ENCODE results near the gene PSTPIP2.
"Not testable (repeated sequence)": the region's sequence is repeated elsewhere in the genome, so short reads cannot be mapped to it uniquely, and the experiment has no call there.

The PSTPIP2 gene

DNA sequence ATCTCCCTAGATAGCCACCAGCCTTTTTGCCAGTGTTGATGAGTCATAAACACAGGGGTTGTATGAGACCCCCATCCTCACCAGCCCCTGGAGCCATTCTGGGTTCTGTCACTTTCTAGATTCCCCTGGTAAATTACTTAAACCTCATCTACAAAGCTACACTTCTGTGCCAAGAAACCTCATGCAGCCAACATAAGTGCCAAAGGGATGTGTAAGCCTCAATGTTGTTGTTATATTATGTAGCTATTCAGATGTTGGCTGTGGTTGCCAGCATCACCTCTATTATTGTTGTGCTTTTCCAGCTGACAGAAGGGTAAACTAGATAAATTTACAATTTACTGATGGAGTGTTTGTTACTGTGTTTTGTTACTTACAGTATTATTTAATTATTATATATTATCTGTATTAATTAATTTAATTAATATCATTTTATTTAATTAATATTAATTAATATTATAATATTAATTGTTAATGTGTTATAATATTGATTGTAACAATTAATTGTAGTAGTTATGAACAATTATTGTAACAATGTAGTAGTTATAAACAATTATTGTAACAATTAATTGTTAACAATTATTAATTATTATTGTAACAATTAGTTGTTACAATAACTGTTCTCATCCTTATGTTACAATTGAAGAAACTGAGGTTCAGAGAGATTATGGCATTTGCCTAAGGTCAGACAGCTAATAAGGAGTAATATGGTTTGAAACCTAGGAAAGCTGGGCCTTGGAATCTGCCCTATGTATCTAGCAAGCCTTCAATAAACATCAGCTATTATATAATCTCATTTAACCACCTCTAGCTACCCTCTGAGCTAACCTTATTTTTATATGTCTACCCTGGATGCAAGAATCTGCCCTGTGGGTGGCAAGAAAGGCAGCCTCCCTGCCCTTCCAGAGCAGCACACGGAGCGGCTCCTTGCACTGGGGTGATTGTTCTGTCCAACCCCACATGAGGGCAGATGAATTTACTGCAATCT lies 36.1 kb downstream of the PSTPIP2 start:
- no peak for DNase-seq

DNA sequence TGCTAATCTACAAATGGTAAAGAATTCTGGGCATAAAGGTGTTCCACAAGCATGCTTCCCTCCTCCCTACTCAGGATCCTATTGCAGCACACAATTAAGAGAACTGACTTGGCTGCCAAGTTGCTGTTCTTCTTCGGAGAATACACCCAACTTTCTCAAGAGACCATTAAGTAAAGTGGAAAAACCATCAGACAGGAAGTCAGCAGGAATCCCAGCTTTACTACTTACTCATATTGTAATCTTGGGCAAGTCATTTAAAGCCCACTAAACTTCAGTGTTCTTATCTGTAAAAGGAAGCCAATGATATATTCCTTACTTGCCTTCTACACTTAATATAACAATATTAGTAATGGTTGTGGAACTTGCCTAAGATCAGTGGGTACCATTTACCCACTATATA lies 37.8 kb downstream of the PSTPIP2 start:
- no peak for DNase-seq

DNA sequence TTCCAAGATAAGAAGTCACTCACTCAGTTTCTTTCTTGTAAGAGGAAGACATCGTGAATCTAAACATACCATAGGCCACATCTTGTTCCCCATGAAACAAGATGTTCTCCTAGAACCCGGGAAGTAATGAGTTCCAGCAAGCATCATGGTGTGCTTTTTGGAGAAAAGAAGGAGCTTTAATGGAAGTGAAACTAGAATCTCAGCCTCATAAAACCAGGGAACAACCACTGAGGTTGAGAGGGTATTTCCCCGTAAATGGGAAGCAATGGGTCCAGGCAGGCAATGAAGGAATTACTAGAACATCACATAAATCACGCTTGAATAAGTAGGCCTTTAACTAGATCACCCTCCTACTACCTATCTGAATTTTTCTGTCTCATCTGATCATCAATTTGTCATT lies 40.3 kb downstream of the PSTPIP2 start:
- no peak for DNase-seq

DNA sequence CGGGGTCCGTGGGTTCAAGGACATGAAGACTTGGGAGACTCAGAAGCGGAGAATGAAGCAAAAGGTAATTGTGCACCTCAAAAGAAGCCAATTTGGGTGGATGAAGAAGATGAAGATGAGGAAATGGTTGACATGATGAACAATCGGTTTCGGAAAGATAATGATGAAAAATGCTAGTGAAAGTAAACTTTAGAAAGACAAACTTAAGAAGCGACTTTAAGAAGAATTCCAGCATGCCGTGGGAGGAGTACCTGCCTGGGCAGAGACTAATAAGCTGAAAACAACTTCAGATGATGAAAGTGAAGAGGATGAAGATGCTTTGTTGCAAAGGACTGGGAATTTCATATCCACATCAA lies 43.5 kb downstream of the PSTPIP2 start:
- DNase-seq = no peak

DNA sequence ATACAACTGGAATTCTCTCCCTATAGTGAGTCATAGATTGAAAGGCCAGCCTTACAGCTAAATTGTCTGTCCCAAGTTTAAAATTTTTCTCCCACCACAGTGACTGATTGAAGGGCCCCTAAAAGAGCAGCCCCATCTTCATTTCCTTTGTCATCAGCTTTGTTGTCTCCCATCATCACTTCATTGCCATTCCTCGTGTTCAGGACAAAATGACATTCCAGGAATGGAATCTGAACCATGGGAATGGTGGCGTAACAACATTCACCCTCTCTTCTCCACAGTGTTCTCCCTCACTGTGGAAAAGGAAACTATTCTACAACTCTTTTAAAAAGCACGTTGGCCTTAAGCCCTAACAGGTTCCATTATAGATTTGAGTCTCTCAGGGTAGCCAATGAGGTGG lies 52.1 kb downstream of the PSTPIP2 start:
- no peak for DNase-seq

DNA sequence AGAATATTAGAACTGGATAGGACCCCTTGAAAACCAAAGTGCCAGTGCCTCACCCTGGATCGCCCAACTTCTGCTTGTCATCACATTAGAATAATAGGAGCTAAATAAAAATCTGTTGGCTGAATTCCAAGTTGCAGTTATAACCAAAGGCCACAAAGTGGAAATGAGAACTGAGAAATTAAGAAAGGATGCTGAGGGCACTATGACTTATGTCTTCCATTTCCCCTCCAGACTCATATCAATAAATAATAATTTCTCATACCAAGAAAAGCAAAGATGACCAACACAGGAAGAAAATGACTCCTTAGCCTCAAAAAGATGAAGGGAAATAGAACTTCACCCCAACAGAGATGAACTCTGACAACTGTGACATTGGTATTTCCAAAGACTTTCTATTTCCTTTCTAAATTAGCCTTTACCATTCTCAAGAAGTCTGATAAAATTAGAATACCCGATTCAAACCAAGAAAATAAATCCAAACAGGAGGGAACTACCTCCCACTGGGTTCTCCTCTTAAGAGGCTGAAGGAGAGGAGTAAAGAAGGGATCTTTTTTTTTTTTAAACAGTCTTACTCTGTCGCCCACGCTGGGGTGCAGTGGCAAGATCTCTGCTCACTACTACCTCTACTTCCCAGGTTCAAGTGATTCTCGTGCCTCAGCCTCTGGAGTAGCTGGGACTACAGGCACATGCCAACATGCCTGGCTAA lies 58.4 kb downstream of the PSTPIP2 start:
- no peak for DNase-seq

DNA sequence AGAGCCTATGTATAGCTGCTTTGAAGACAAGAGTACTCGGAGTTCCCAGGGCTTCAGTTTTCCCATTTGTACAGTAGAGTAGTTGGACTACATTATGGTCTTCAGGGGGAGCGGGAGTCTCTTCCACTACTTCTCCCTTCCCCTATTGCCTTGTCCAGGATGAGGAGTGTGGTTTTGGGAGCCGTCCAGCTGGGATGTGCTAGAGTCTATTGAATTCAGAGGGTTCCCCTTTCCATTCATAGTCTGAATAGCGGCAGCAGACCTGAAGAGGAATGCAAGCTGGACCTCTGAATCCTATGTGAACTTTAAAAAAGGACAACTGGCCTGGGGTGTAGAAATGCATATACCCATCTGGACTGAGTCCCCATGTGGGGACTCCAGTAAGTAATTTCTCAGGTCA lies 61.4 kb downstream of the PSTPIP2 start:
- no peak for DNase-seq

DNA sequence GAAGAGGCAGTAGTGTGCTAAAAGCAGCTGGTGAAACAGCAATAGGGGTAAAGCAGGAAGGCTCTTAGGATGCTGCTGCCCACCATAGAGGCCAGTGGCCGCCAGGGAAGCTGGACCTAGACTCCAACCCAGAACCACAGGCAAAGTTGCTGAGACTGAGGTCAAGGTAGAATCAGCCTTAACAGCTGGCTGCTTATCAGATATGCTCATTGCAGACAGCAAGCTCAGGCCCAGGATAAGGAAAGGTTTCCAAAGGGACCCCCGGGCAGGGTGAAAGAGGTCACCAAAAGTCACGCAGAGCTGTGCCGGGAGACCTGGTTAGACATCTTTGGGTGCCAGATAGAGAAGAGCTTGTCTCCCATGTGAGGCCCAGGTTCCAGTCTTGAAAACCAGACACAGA lies 62.0 kb downstream of the PSTPIP2 start:
- DNase-seq = no peak

DNA sequence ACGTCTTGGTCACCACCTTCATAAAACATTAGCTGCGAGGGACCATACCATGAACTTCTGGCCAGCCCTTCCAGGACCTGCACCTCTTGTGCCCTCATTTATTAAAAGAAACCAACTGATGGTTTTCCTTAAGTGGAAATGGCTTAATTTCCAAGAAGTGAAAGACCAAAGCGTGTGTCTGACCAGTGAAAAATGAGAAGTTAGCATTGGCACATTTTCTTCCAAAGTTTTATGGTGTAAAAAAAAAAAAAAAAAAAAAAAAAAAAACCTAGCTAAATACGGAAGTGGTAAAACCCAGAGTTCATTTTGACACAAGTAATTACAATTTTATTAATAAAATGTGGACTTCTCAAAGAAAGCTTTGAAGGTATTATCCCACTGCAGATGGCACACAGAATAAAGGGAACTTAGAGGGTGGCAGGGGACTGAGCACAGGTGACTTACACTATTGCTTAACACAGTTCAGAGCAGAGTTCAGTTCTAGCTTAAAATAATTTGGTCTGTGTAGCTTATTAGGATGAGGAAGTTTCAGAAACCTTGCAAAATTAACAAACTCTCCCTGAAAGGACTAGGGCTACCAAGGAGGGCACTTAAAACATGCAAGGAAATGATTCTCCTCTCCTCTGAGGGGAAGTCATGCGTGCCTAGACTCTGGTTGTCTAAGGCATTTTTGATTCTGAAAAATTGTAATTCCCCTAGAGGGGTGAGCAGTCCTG lies 62.8 kb downstream of the PSTPIP2 start:
- DNase-seq = no peak

DNA sequence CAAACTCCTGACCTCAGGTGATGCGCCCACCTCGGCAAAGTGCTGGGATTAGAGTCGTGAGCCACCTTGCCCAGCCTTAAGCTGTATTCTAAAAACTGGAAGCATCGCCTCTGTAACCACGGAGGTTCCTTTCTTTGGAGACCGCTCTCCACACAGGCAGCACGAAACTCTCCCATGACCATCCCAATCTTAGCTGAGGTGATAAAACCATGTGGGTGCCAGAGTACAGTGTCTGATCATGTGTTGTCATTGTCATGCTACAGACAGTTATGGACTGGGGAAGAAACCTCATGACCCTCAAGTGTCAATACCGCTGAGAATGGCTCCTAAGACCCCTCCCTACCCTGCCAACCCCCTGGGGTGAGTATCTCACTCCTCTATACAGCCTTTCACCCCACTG lies 63.5 kb downstream of the PSTPIP2 start:
- DNase-seq = no peak

DNA sequence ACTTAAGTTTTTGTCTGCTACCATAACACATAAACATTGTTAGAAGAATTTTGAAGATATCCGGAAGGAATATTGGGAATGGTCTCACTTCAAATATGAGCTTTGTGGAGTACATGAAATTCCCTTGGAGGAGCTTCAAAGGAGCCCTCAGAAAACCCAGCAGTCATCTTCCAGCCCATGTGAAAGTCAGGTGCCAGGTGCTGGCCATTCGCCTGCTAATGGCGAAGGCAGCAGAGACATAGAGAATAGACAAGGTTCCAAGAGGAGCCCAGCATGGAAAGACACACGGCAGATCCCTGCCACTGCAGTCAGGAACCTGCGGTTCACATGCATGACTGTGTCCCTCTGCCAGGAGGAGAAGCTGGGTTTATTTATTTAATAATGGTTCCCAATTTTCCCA lies 64.9 kb downstream of the PSTPIP2 start:
- DNase-seq = no peak

DNA sequence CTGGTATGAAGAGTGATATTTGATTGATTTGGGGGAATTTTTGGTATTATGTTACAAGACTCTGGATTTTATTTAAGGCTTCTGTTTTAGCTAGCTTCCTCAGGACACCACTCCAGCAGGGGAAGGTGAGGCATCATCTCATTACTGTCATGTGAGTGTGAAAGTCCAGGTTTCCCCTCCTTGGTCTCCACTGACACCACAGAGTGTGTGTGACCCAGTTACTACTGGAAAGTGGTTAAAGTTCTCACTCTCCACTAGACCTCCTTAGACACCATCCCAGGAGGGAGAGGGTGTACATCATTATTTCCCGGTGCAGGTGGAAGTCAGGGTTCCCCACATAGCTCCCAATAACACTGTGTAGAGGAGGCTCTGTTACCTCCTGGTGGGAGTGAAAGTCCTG lies 69.1 kb downstream of the PSTPIP2 start:
- no peak for DNase-seq

DNA sequence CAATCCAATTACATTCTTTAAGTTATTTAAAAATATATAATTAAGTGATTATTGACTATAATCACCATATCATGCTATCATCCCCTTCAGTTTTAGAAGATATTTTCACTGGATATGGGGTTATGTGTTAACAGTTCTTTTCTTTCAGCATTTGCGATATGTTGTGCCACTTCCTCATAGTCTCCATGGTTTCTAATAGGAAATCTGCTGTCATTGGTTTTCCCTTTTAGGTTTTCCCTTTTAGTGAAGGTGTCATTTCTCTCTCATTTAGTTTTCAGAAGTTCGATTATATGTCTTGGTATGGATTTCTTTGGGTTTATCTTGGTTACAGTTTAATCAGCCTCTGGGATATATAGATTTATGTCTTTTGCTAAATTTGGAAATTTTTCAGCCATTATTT lies 70.2 kb downstream of the PSTPIP2 start:
- no peak for DNase-seq

DNA sequence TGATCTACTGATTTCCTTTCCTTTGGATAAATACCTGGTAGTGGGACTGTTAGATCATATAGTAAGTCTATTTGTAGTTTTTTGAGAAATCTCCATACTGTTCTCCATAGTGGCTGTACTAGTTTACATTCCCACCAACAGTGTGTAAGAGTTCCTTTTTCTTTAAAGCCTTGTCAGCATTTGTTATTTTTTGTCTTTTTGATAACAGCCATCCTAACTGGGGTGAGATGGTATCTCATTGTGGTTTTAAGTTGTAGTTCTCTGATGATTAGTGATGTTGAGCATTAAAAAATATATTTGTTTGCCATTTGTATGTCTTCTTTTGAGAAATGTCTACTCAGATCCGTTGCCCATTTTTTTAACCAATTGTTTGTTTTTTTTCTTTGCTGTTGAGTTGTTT lies 71.0 kb downstream of the PSTPIP2 start:
- DNase-seq = no peak

DNA sequence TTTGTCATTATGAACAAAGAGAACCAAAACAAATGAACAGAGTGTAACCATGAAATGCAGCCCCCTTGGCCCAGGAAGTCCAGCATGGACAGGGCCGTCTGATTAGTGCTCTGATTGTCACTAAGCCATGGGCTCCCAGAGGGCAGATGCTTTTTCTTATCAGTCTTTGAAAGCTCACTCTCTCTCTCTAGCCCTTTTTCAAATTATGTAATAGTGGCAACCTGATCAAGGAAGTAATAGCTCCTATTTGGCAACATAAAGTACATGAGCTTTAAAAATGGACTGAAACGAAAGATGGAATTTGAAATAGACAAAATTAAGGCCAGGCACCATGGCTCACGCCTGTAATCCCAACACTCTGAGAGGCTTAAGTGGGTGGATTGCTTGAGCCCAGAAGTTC lies 72.5 kb downstream of the PSTPIP2 start:
- DNase-seq = no peak

DNA sequence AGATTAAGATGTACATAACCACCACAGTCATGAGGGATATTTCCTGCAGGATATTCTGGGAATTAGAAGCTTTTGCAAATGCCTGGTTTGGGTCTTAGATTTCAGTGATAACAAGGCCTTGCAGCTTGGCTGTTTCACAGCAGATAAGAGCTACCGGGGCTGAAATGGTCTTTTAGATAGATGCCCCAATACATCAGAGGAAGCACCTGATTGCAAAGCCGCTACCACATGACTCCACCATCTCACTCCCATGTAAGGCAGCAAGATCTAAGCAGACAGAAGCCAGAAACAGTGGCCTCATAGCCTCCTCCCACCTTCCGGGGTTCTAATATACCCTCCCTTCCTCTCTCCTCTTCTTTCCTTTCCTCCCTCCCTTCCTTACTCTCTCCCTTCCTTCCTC lies 73.8 kb downstream of the PSTPIP2 start:
- DNase-seq = no peak

DNA sequence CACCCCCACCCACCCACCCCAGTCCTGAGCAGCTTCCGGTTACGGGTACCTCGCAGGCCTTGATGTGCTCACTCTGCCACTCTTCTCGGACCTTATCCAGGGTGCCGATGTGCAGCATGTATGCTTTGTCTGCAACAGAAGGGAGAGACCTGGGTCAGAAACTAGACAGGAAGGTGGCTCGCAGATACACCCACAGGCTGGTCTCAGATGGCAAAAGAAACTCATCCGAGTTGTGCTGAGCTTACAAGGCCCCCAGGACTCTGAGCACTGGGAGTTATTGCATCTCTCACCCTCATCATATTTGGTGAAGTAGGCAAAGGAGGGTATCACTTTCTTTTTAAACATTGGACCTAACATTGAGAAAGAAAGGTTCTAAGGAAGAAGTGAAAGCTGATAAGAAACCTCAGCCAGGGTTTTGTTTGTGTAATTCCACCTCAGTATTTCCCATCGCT lies 74.3 kb downstream of the PSTPIP2 start:
- no peak for DNase-seq

DNA sequence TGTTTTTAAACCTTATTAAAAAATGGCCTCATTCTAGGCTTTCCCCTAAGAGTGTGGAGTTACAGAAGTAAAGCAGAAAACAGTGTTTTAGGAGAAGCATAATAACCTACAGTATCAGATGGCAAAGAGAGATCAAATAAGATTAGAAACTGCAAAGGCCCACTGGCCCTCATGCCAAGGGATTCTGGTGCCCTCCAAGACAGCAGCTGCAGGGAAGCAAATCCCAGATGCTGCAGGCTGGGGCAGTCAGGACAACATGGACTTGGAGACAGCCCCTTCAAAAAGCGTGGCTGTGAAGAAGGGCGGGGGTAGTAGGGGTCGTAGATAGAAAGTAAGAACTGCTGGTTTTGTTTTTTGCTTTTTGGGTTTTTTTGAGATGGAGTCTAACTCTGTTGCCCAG lies 76.6 kb downstream of the PSTPIP2 start:
- DNase-seq = no peak

DNA sequence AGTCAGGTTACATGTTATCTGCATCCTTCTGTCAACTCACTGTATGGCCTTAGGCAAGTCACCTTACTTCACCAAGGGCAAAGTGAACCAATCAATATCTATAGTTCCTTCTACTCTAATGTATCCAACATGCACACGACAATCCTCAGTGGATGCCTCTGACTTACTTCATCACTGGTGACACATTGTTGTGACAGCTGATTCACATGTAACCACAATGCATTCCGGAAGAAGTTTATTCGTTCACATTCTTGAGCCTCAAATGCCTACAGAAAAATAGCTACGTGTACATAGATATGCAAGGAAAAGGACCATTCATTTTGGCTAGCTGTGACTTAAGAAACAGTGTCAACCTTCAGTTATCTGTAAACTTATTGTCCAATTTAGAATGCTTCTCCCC lies 78.6 kb downstream of the PSTPIP2 start:
- DNase-seq = no peak

DNA sequence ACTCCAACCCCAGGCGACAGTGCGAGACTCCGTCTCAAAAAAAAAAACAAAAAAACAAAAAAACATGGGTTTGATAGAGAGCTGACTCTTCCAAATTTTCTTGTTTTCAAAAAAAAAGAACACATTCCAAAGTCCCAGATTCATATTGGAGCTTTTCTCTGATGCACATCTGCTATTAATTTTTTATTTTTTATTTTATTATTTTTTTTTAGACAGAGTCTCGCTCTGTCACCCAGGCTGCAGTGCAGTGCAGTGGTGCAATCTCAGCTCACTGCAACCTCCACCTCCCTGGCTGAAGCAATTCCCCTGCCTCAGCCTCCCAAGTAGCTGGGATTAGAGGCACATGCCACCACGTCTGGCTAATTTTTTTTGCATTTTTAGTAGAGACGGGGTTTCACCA lies 79.5 kb downstream of the PSTPIP2 start:
- DNase-seq = not testable (repeated sequence)

DNA sequence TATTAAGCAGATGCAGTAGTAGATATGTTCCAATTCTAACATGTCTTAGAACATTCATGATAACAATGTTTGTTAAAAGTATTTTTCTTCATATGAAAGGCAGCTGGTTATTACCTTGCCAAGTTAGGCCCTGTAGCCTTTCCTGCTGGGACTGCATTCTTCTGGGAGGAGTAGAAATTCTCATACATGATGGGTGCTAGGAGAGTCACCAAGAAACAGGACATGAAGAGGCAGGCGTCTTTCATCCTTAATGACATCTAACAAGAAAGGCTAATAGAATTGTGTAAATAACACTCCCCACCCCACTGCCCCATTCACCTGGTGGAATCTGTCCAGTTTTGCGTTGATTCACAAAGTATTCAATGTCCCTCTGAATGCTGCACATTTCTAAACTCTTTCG lies 80.3 kb downstream of the PSTPIP2 start:
- DNase-seq = no peak

DNA sequence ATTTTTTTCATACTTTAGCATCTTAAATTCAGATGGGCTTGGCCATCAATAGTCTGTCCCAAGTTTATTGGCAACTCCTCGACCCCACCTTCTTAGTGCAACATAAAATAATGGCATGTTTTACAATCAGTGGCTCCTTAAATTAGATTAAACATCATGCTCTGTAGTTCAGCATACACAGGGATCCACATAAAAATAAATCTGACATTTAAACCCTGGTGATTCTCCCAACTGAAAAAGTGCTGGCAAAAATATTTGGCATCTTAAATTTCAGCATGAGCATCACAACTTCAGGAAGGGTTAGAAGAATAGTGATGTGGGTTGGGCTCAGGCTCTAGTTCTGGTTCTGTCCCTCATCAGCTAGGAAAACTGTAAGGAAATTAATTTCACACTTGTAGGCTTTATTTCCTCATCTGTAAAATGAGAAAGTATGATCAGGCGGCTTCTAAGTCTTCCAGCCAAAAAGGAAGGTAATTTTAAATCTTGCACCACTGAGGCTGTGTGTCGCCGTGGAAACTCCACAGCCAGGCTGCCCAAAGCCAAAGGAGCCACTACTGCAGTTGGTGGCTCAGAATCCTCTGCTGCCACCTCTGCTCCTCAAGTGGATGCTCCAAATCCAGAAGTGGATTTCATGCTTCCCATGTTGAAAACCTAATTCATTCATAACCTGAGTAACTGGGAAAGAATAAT lies 87.4 kb downstream of the PSTPIP2 start:
- DNase-seq = no peak

DNA sequence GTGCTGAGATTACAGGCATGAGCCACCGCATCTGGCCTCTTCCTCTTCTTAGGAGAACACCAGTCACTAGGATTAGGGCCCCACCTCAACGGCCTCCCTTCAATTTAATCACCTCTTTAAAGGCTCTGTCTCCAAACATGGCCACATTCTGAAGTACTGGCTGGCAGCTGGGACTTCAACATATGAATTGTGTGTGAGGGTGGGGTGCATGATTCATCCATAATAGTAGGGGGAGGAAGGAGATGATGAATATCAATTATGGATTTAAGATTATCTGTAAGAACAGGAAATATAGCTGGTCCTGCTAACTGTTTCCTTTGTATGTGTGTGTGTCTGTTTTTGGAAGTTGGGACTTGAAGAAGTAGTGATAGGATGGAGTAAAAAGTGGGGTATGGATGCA lies 90.2 kb downstream of the PSTPIP2 start:
- no peak for DNase-seq
